ENCODE measurements around the gene LIPG.

DNA sequence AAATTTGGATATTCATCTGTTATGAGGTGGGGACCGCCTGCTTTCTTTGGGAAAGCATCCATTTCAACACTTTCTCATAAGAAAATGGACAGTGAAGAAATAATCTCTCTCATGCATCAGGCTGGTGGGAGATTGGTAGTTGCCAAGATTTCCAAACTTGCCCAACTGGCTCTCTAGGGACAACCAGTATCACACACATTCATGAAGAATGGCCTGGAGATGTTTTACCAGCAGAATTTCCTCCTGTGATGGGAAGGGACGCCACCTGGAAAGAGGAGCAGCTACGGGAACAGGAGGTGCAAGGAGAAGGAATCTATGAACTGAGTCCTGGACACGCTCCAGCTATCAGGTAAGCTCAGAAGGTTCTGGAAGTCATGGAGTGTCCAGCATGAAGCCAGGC is 39.4 kb downstream of the LIPG start:
- TF ChIP-seq, protein P1, sequence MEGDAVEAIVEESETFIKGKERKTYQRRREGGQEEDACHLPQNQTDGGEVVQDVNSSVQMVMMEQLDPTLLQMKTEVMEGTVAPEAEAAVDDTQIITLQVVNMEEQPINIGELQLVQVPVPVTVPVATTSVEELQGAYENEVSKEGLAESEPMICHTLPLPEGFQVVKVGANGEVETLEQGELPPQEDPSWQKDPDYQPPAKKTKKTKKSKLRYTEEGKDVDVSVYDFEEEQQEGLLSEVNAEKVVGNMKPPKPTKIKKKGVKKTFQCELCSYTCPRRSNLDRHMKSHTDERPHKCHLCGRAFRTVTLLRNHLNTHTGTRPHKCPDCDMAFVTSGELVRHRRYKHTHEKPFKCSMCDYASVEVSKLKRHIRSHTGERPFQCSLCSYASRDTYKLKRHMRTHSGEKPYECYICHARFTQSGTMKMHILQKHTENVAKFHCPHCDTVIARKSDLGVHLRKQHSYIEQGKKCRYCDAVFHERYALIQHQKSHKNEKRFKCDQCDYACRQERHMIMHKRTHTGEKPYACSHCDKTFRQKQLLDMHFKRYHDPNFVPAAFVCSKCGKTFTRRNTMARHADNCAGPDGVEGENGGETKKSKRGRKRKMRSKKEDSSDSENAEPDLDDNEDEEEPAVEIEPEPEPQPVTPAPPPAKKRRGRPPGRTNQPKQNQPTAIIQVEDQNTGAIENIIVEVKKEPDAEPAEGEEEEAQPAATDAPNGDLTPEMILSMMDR (IDR thresholded peaks at IDR 0.05): no peak
- TF ChIP-seq EP300 (IDR thresholded peaks at IDR 0.05): no peak

All from esophagus muscularis mucosa (tissue), 3 donors.